Measurements from ENCODE around the gene SVEP1.
"Not testable (repeated sequence)": the region's sequence is repeated elsewhere in the genome, so short reads cannot be mapped to it uniquely, and the experiment has no call there.

SVEP1 gene

DNA sequence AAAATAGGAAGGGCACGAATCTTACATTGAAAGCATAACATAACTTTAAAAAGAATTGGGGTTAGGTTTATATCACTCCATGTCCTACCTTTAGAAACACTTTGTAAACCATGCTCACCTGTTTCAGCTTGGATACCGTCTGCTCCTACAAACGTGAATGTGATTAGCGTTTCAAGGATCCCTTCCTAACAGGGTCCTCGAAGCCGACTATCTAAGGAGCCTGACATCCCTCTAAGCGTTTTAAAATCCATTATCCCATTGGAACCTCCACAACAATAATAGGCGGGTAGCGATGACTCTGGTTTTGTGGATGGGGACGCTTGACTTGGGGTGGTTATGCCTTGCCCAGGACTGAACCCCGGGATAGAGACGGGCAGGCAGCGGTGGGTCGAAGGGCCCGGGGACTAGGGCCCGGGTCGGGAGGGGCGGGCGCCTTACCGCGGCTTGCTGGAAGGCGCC is 937 bp downstream of the SVEP1 start:
- no peak for DNase-seq

DNA sequence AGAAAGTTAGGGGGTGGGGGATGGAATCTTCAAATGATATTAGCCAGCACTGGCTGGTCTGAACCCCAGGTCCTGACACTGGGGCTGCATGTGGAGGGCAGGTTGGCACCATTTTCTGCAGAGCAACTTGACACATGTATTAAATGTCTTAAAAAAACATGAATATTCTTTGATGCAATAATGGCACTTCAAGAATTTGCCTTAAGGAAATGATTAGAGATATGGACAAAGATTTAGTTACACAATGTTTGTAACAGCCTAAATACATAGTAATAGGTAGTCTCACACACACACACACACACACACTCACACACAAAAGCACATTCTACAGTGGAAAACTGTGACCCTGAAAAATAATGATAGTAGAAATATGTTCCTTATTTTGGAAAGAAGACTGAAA is 3.6 kb downstream of the SVEP1 start:
- no peak for DNase-seq

DNA sequence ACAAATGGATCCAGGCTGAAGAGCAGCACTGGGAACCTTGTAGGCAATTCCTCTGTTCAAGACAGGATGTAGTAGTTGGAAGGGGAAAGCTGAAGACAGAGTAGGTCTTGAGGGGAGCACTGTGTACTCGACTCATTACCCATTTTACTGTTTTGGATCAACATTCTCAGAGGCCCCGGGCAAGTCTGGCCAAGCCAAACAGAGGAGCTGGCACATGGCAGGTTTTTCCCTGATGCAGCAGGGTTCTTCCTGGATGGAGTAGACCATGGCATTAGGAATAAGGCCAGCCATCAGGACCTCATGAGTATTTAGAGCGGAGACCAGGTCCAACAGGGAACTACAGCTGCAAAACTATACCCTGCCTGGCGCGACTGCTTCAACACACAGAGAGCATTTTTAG is 4.4 kb downstream of the SVEP1 start:
- DNase-seq, result no peak

DNA sequence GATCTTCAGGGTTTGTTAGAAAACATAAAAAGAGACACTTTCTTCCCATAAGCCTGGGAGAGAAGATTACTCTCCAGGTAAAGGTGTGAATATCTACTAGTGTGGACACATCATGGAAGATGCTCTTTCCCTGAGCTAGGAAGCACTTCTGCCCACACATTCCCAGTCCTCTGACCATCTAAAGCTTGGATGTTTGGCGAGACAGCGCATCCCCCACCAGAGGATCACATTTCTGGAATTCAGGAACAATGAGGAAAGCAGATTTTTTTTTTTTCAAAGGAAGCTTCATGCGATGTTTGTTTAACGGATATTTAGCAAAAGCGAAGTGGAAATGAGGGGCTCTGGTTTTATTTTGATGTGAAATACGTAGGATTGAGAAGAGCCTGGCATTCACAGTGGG is 6.2 kb downstream of the SVEP1 start:
- no peak for DNase-seq

DNA sequence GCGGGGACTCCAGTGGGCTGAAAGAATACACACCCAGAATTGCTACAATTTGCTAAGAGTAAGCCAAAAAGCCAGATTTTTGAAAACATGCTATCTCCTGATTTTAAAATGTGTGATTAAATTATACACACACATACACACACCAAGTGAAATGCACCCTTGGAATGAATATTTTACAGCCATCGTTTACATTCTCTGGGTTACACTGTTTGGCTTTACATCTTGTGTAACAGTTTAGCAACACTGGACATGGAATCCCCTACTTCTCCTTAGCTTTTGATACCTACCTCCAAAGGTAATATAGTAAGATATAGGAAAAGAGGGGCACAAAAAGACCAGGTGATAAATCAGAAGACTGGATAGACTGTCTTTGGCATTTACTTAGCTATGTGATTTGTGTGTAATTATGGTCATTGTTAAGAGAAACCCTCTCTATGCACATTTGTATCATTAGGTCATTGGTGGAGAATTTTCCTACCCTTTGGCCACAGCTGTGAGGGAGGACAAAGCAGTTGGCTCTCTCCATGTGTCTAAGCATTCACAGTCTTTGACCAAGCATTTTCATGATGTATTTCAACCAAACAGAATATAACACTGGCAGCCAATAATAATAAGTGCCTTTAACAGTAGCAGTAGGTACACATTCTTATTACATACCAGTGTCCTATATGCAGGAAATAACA is 7.6 kb downstream of the SVEP1 start:
- no peak for DNase-seq

DNA sequence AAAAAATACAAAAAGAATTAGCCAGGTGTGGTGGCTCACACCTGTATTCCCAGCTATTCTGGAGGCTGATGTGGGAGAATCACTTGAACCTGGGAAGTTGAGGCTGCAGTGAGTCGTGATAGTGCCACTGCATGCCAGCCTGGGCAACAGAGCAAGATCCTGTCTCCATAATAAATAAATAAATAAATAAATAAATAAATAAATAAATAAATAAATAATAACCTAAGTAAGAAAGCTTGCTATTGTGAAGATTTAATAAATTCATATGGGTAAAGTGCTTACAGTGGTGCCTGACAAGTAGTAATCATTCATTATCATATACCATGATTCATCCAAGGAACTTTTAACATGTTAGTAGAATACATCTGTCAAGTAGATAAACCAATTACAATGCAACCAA is 13.4 kb downstream of the SVEP1 start:
- no peak for DNase-seq

DNA sequence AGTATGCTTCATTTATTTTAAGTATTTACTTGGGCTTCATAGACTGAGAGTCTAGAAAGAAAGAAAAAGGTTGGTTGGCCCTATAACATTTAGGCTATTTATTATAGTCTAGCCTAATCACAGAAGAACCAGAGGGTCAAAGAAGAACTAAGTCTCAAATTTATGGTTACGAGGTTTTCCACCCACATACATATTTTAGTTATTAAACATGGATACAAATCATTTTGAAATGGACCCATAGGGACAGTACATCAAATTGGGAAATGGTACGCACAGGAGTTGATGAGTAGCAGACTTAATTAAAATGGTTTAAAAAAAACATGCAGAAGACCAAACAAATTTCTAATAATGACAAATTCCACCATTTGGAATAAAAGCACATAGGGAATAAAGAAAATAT is 17.7 kb downstream of the SVEP1 start:
- DNase-seq, result no peak

DNA sequence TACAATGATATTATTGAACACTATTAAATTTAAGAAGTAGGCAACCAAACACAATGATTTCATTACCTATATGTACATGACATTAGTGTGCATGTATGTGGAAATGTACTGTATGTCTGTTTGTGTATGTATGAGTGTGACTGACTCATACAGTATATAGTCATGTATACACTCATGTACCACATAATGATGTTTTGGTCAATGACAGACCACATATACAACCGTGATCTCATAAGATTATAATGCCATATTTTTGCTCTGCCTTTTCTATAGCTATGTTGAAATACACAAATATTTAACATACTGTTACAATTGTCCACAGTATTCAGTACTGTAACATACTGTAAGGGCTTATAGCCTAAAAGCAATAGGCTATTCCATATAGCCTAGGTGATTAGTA is 19.7 kb downstream of the SVEP1 start:
- no peak for DNase-seq

DNA sequence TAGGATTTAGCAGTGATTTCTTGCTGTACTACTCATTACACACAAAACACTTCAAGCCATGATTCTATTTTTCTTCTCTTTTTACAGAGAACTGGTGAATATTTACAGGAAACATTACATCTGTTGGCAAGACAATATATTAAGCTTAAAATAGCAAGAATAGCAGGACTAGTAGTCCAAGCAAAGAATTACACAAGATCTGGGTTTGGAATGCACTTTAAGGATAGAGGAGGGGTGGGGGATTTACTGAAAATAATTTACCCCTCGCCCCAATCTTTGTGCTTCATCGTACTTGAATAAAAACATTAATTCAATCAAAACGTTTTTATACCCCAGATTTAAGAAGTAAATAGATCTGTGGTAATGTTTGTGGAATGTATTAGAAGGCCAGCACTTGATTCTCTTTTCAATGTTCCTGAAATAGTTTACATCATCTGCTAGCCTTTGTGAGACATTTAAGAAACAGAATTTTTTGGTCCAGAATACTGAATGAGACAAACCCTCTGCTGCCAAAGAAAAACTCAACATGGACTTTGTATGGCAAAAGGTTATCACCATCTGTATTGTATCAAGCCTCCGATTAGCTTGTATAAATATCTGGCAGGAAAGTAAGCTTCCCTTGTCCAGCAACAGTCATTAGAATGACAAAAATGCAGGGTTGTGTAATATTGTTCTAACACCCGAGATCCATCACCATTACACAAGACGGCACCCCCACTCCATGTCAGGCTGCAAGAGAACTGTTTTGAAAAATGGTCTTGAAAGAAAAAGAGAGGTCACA is 23.8 kb downstream of the SVEP1 start:
- DNase-seq, result no peak

DNA sequence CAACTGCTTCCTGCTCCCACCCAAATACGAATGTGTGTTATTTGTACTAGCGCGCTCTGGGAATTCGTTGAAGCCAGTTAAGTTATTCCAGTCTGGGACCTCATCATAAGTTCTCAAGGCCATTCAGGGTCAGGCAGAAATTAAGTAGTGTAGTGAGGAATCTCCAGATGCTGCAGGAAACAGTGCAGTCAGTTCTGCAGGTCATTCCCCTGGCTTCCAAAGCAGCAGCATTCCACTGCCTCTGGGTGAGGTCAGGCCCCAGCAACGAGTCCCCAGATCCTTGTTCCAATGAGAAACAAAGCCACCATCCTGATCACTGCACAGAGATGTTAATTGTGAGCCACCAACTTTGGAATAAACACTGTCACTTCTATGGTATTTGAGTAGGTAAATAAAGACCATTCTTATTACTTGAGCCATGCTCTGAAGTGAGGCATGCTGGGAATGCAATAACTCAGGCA is 33.1 kb downstream of the SVEP1 start:
- DNase-seq, result no peak

DNA sequence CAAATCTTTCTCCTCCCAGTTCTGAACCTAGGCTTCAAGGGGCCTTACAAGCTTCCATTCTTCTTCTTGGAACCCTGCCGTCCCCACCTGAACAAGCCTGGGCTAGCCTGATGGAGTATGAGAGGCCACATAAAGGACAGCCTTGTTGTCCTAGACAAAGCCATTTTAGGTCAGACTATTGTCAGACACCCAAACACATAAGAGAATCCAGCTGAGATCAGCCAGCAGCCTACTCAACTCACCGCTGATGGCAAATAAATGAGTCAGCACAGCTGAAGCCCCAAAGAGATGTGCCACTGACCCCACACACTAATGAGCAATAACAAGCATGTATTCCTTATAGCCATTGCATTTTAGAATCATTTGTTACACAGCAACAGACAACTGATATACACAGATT is 33.8 kb downstream of the SVEP1 start:
- DNase-seq, result no peak

DNA sequence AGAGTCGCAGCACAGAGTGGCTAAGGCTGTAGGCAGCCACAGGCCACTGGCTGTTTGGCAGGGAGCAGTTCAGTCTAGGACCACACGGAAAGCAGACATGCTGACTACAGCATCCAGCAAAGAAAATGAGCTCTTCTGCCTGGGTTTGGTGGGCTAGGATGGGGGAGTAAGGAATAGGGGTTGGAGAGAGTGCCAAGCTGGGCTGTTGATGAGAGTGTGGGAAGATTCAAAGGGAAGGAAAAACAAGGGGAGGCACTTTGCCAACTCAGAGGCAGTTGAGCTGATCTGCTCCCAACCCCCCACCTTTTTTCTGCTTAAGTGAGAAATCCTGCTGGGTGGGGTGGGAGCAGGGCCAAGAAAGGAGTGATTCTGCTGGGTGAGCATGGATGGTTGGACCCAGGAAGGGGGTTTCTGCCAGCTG is 35.9 kb downstream of the SVEP1 start:
- DNase-seq, result no peak

DNA sequence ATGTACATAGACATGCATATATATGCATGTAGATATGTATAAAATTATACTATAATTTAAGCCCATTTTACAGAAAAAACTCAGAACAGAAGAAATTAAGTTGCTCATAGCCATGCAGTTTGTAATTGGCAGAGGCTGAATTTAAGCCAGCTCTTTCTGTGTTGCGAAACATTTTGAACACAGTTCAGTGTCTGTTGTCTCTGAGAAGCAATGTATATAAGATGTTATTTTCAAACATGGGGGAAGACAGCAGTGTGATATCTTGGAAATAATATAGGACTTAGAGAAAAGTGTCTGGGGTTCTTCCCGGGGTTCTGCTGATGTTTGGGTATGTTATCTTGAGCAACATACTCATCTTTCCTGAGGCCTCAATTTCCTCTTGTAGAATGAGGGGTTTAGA is 37.6 kb downstream of the SVEP1 start:
- DNase-seq, result no peak

DNA sequence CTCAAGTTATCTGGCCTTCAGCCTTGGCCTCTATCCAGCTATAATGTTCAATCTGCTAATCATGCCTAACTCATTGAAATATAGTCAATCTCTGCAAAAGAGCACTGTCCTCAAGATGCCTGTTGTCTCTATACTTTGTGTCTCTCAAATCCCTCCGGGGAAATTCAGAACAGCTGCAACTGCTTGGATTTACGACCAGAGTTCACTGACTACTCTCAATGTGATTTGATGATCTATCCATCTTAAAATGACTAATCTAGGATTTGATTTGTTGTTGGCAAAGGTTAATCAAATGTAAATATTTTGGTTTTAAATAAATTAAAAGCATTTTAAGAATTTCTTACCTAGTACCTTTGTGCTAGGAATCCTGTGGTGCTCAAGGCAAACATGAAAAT is 40.9 kb downstream of the SVEP1 start:
- DNase-seq, result no peak

DNA sequence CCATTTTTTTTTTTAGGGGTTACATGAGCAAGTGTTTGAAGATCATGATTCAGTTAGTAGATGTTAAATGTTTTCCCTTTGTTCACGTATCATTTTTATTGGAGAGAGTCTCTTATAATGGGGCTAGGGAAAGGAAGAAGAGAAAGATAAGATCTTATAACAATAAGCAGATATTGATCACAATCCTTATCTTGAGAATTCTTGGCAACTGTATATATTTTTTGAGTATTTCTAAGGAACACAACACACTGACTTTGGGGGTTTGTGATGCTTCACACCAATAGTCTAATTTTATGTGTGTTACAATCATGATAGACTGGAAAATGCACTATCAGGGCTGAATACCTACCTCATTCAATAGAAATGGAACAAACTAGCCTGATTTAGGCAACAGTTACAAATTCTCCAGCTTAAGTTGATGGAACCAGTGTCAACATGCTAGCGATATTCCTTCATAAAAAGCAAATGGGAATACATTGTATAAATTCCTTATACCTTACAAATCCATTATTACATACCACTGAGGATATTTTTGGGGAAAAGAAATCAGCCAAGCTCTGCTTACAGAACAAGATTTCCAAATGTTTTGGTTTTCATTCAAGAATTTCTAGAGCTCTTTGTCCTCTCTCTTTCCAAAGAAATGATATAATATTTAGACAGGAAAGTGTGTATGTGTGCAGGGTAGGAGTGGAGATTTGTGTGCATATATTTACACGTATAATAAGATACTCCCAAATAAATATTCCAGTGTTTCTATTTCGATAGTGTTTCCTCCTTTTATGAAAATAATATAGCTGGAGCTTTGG is 41.5 kb downstream of the SVEP1 start:
- no peak for DNase-seq

DNA sequence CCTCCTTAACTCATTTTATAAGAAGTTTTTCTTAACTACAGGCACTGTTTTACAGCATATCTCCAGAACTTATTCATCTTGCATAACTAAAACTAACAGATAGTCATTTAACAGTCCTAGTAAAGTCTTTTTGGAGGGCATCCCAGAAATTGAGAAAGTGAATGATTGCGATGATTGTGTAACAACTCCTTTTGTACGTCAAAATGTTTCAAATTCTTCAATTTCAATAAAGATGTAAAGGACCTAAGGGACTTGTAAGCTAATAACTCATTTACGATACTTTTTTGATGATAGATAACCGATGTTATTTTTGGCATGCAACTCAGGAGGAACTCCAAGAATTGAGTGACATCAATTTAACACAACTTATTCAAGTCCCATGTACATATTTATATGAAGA is 42.7 kb downstream of the SVEP1 start:
- DNase-seq, result no peak

DNA sequence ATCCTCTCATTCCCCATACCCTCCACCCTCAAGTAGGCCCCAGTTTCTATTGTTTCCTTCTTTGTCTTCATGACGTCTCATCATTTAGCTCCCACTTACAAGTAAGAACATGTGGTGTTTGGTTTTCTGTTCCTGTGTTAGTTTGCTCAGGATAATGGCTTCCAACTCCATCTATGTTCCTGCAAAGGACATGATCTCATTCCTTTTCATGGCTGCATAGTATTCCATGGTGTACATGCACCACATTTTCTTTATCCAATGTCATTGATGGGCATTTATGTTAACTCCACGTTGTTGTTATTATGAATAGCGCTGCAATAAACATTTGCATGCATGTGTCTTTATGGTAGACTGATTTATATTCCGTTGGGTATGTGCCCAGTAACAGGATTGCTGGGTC is 45.4 kb downstream of the SVEP1 start:
- not testable (repeated sequence) for DNase-seq

DNA sequence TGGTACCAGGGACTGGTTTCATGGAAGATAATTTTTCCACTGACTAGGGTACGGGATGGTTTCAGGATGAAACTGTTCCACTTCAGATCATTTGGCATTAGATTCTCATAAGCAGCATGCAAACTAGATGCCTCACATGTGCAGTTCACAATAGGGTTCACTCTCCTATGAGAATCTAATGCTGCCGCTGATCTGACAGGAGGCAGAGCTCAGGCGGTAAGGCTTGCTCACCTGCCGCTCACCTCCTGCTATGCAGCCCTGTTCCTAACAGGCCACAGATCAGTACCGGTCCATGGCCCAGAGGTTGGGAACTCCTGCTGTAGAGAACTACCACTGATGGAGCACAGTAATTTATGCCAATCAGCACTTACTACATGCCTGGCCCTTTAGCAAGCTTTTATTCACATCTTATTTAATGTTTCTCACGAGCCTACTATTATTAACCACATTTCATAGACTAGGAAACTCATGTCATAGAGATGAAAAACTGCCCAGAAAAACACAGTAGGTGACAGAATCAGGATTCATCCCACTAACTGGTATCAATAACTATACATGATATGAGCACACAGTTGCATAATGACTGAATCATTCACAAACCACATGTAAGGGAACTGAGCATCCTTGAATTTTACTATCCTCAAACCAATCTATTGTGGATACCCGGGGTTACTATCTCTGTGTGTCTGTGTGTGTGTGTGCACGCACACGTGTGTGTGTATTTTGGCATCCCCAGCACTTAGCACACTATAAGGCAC is 46.5 kb downstream of the SVEP1 start:
- no peak for DNase-seq

DNA sequence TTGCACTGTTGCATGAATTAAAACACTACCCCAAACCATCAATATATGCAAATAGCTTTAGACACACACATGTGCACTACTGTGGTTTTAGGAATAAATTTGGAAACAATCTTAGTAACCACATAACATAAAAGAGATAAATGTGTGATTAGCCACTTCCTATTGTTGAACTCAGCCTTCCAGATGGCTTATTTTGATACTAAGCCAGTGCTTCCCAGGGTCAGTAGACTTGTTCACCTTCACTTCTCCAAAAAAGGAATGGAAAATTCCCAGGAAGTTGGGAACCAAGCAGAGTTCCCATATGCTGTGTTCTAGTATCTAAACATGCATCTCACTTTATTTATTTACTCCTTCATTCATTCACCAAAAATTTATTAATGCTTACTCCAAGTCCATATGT is 47.8 kb downstream of the SVEP1 start:
- DNase-seq, result no peak

DNA sequence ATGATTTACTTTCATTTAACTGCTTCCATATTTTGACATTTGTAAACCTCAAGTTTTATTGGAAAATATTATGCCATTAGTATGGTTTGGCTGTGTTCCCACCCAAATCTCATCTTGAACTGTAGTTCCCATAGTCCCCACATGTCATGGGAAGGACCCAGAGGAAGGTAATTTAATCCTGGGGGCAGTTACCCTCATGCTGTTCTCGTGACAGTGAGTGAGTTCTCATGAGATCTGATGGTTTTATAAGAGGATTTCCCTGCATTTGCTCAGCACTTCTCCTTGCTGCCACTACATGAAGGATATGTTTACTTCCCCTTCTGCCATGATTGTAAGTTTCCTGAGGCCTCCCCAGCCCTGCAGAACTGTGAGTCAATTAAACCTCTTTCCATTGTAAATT is 48.3 kb downstream of the SVEP1 start:
- not testable (repeated sequence) for DNase-seq

DNA sequence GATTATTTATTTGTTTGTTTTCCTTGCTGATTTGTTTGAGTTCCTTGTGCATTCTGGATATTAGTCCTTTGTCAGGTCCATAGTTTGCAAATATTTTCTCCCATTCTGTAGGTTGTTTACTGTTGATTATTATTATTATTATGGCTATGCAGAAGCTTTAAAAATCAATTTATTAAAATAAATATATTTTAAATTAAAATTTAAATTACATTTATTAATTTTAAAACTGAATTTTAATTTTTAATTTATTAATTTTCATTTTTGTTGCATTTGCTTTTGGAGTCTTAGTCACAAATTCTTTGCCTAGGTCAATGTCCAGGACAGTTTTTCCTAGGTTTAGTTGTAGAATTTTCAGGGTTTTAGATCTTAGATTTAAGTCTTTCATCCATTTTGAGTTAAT is 50.9 kb downstream of the SVEP1 start:
- DNase-seq, result no peak

DNA sequence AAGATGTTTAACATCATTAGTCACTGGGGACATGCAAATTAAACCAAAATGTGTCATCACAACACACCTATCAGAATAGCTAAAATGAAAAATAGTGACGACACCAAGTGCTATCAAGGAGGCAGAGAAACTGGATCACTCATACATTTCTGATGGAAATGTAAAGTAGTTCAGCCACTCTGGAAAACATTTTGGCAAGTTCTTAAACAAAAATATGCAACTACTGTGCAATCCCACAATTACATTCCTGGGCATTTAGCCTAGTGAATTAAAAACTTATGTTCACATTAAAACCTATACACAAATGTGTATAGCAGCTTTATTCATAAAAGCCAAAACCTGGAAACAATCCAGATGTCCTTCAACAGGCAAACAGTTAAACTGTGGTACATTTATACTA is 53.1 kb downstream of the SVEP1 start:
- DNase-seq, result no peak

DNA sequence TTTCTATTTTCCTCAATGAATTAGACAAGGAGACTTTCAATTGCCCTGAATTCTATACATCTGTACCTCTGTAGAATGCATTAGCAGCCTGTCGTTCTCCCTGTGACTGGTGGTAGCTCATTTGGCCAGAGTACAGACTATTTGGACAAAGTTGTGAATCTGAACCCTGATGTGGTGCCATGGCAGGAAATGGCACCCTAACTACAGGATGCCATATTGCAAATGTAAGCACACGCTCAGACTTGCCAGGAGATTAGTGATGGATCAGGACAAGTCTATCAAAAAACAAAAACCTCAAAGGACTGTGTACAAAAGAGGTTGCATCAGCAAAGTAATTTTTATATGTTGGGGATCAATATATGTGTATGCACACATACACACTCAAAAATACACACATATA is 58.3 kb downstream of the SVEP1 start:
- no peak for DNase-seq

Data from activated CD4-positive, alpha-beta T cell treated with anti-CD3 and anti-CD28 coated beads, Interleukin-2, amount 50 U/mL, for 48 hours (primary cell).